Smooth muscle cell (in vitro differentiated cells): ENCODE results near the gene TNS1. TPM values are rescaled to one million over a fixed set of nuclear protein-coding genes. Genes with fewer than 3 reads are reported as not detected.

ENCODE experiments used
- DNase-seq: peaks from one replicate; lab custom pipeline; 2025; ENCODE audit not compliant: unreplicated experiment; lab: John Stamatoyannopoulos, UW
- H2AFZ ChIP-seq: fragments of 200-600 bp; sonication (generic); 2 replicates; pipeline ENCODE4 v1.6.0; 2016; ENCODE audit warnings: antibody characterized with exemption, low read depth, mild to moderate bottlenecking
- H3F3A ChIP-seq: fragments of 200-600 bp; sonication (generic); 2 replicates; pipeline ENCODE4 v1.6.0; 2017; ENCODE audit warnings: antibody characterized with exemption, low read depth
- H3K27ac ChIP-seq: fragments of 200-600 bp; sonication (generic); 2 replicates; pipeline ENCODE4 v1.5.1; 2016; ENCODE audit warnings: low read depth, mild to moderate bottlenecking
- H3K27me3 ChIP-seq: fragments of 200-600 bp; sonication (generic); 2 replicates; pipeline ENCODE4 v1.6.1; 2016; ENCODE audit warnings: low read depth, mild to moderate bottlenecking
- H3K36me3 ChIP-seq: fragments of 200-600 bp; sonication (generic); 2 replicates; pipeline ENCODE4 v1.5.1; 2016; ENCODE audit warnings: low read depth
- H3K4me1 ChIP-seq: fragments of 200-600 bp; sonication (generic); 2 replicates; pipeline ENCODE4 v1.5.1; 2016; ENCODE audit warnings: low read depth
- H3K4me2 ChIP-seq: fragments of 200-600 bp; sonication (generic); 2 replicates; pipeline ENCODE4 v1.6.0; 2016; ENCODE audit warnings: mild to moderate bottlenecking
- H3K4me3 ChIP-seq: fragments of 200-600 bp; sonication (generic); 2 replicates; pipeline ENCODE4 v1.5.1; 2016; ENCODE audit warnings: mild to moderate bottlenecking
- H3K79me2 ChIP-seq: fragments of 200-600 bp; sonication (generic); 2 replicates; pipeline ENCODE4 v1.6.0; 2016; ENCODE audit warnings: low read depth, mild to moderate bottlenecking
- H3K9ac ChIP-seq: fragments of 200-600 bp; sonication (generic); 2 replicates; pipeline ENCODE4 v1.6.0; 2016; ENCODE audit warnings: low read depth
- H3K9me3 ChIP-seq: fragments of 200-600 bp; sonication (generic); replicated peaks from 2 replicates; pipeline ENCODE4 v1.5.1; 2016; ENCODE audit warnings: low read depth
- H4K20me1 ChIP-seq: fragments of 200-600 bp; sonication (generic); 2 replicates; pipeline ENCODE4 v1.6.0; 2016; ENCODE audit warnings: low read depth
- CTCF ChIP-seq: fragments of 200-600 bp; sonication (generic); IDR thresholded peaks from 2 replicates; pipeline ENCODE4 v1.5.1; 2017; ENCODE audit warnings: borderline replicate concordance, mild to moderate bottlenecking, antibody characterized with exemption; ENCODE audit not compliant: insufficient read depth, poor library complexity, severe bottlenecking
- WGBS: methylation state at CpG from one replicate; pipeline ENCODE4 v1.1.7; 2016; ENCODE audit warnings: low lambda C conversion rate; 5-methylcytosine and 5-hydroxymethylcytosine counted together
- polyA plus RNA-seq: library from polyadenylated mRNA; unstranded; fragments of >200 nt; fragmentation: Nextera tagmentation; extraction: Ambion mirVana; gene quantifications from 2 replicates; pipeline ENCODE4 v1.2.1, GENCODE V29; 2016
- total RNA-seq: library from RNA; depleted of rRNA; stranded (reverse); fragments of >200 nt; gene quantifications from 2 replicates; pipeline ENCODE4 v1.2.3, GENCODE V29; 2014

Gene TNS1
- total and polyA plus RNA-seq, 2 experiments from 2014 or later = 52.3 to 61.5 TPM

- no peak for TF ChIP-seq CTCF
- H3K9me3 ChIP-seq = no peaks in the 10 kb centered on the region
- H2AFZ ChIP-seq = no peak overlapping the region
- peaks cover 20% of the 10 kb centered on the region for H4K20me1 ChIP-seq
- no peaks in the 10 kb centered on the region for H3K27me3 ChIP-seq
- H3K4me1 ChIP-seq = peaks cover 41% of the 10 kb centered on the region
- peak overlapping the region; percentile 83 for H3K4me2 ChIP-seq
- DNase-seq = no peak
- peaks cover 72% of the 10 kb centered on the region for H3K79me2 ChIP-seq
- no peaks in the 10 kb centered on the region for H3K36me3 ChIP-seq
- no peak overlapping the region for H3K4me3 ChIP-seq
- 58% methylated on average over 10 of the region's 10 CpGs for WGBS
- peak overlapping the region; percentile 96 for H3K27ac ChIP-seq
- H3F3A ChIP-seq = peaks cover 20% of the 10 kb centered on the region
- peak overlapping the region; percentile 46 for H3K9ac ChIP-seq
Measured at GRCh38 chr2:217935901-217936684, 66.7 kb downstream of the TNS1 start.

- Histone ChIP-seq H3K4me1 (peaks cover 41% of the 10 kb centered on the region), H3K79me2 (peaks cover 72% of the 10 kb centered on the region), H3K27me3 (no peaks in the 10 kb centered on the region), H3K4me2 (peak overlapping the region; percentile 83), H3F3A (peaks cover 20% of the 10 kb centered on the region), H3K36me3 (no peaks in the 10 kb centered on the region), H3K9me3 (no peaks in the 10 kb centered on the region), H4K20me1 (peaks cover 20% of the 10 kb centered on the region), H2AFZ (no peak overlapping the region), H3K4me3 (no peak overlapping the region), H3K27ac (peak overlapping the region; percentile 96), H3K9ac (peak overlapping the region; percentile 77)
- no peak for TF ChIP-seq CTCF
- no peak for DNase-seq
- 25% methylated on average over 7 of the region's 7 CpGs for WGBS
Measured at GRCh38 chr2:217935235-217935879, 67.4 kb downstream of the TNS1 start.

- no peaks in the 10 kb centered on the region for H3K36me3 ChIP-seq
- no peaks in the 10 kb centered on the region for H3K9me3 ChIP-seq
- no peak for TF ChIP-seq CTCF
- H2AFZ ChIP-seq = no peak overlapping the region
- H3K4me2 ChIP-seq = peak overlapping the region; percentile 83
- 33% methylated on average over 13 of the region's 13 CpGs for WGBS
- peaks cover 24% of the 10 kb centered on the region for H4K20me1 ChIP-seq
- H3K79me2 ChIP-seq = peaks cover 72% of the 10 kb centered on the region
- peaks cover 41% of the 10 kb centered on the region for H3K4me1 ChIP-seq
- H3K9ac ChIP-seq = peak overlapping the region; percentile 87
- H3F3A ChIP-seq = peaks cover 18% of the 10 kb centered on the region
- H3K27me3 ChIP-seq = no peaks in the 10 kb centered on the region
- H3K4me3 ChIP-seq = no peak overlapping the region
- peak overlapping the region; percentile 96 for H3K27ac ChIP-seq
- peak; percentile 31 for DNase-seq
Measured at GRCh38 chr2:217934321-217935131, 68.3 kb downstream of the TNS1 start.
